Heart left ventricle (tissue), 16 donors: ENCODE results near the gene RANGRF. TPM values are rescaled to one million over a fixed set of nuclear protein-coding genes. Genes with fewer than 3 reads are reported as not detected.

ENCODE experiments used
- ATAC-seq, 4 donors: fragments of 200-7000 bp; cut with Tn5 transposase; one replicate each; pipeline ENCODE4 v1.9.1; 2020 to 2022; ENCODE audit warnings: moderate library complexity in 4 of 4, mild to moderate bottlenecking in 3 of 4, moderate number of reproducible peaks in 1 of 4
- DNase-seq, 5 donors: peaks; one replicate each; pipeline ENCODE4 v3.0.0-alpha.2; 2020
- H3K27ac ChIP-seq, 12 donors: fragments of 200-600 bp; sonication (generic) in 4 of 12; one replicate each; pipeline versions ENCODE4 v1.5.0 to v1.8.0; 2016 to 2022; ENCODE audit warnings: mild to moderate bottlenecking in 2 of 12
- H3K27me3 ChIP-seq, 9 donors: fragments of 200-600 bp; sonication (generic) in 2 of 9; one replicate each; pipeline versions ENCODE4 v1.5.1 to v1.8.0; 2016 to 2022; ENCODE audit warnings: mild to moderate bottlenecking in 3 of 9
- H3K36me3 ChIP-seq, 9 donors: fragments of 200-600 bp; sonication (generic) in 2 of 9; one replicate each; pipeline versions ENCODE4 v1.5.0 to v1.8.0; 2018 to 2022; ENCODE audit warnings: mild to moderate bottlenecking in 2 of 9
- H3K4me1 ChIP-seq, 12 donors: fragments of 200-600 bp; sonication (generic) in 4 of 12; one replicate each; pipeline versions ENCODE4 v1.5.0 to v1.8.0; 2016 to 2022; ENCODE audit warnings: mild to moderate bottlenecking in 3 of 12
- H3K4me3 ChIP-seq, 12 donors: fragments of 200-600 bp; sonication (generic) in 4 of 12; one replicate each; pipeline versions ENCODE4 v1.5.0 to v1.8.0; 2017 to 2022; ENCODE audit warnings: mild to moderate bottlenecking in 9 of 12, moderate library complexity in 4 of 12
- H3K9me3 ChIP-seq, 12 donors: fragments of 200-600 bp; sonication (generic) in 4 of 12; one replicate each; pipeline versions ENCODE4 v1.5.0 to v1.8.0; 2016 to 2022; ENCODE audit warnings: mild to moderate bottlenecking in 1 of 12
- CTCF ChIP-seq, 12 donors: fragments of 200-600 bp; sonication (generic) in 4 of 12; IDR thresholded peaks; one replicate each; pipeline versions ENCODE4 v1.5.0 to v1.8.0; 2018 to 2022; ENCODE audit warnings: antibody characterized with exemption in 12 of 12, mild to moderate bottlenecking in 5 of 12
- POLR2A ChIP-seq, 2 donors: fragments of 450-650 bp; IDR thresholded peaks; one replicate each; pipeline ENCODE4 v1.6.1; 2017; ENCODE audit warnings: antibody characterized with exemption in 2 of 2, mild to moderate bottlenecking in 2 of 2, moderate library complexity in 2 of 2
- WGBS, 4 donors: extraction: QIAGEN DNeasy Blood & Tissue Kit in 2 of 4; methylation state at CpG; one replicate each; pipeline versions ENCODE4 v1.1.5 to v1.1.7; 2013 to 2018; 5-methylcytosine and 5-hydroxymethylcytosine counted together
- intact Hi-C, 10 donors: fragments of 100-400 bp; cut with DNase I; formaldehyde crosslinking; loops; one replicate each; pipeline versions ENCODE4 v1.11.1 to v1.14.2; 2022
- polyA plus RNA-seq, 2 donors: library from polyadenylated mRNA; stranded (reverse); fragments of 200-250 nt; gene quantifications; one replicate each; pipeline ENCODE4 v1.2.3, GENCODE V29; 2013
- total RNA-seq, 9 donors: library from RNA; depleted of rRNA in 2 of 9; stranded (reverse); fragments of >200 nt in 2 of 9; fragmentation: NEBNext Ultra II Directional in 3 of 9; extraction: Animal tissue kit (Norgen Biotek cat#: 25700) in 3 of 9; gene quantifications; one replicate each; pipeline versions ENCODE4 v1.1.0 to v1.2.4, GENCODE V29; 2016 to 2023
- donor health status: ischemic (EF 13 %, LVEDD 7.1; RV severe dilation, severe dysfunction).
- donor health status: healthy with polysubstance abuse.
- donor health status: DM: no; HTN: yes; CAD: no.
- donor health status: DM: no; HTN: no; CAD: no.
- donor health status: ischemic (EF 25% LVEDD 6.9; RV normal size, moderate dysfunction).
- donor health status: ischemic (EF 25% LVEDD 5.7; RV mildly dilated, moderate dysfunction).
- donor health status: healthy.
- donor health status: DM: yes; HTN: yes; CAD: no.
- donor health status: ischemic (EF 35%, LVEDD 5.7; RV mildly dilated, moderate dysfunction).
- donor health status: nonischemic (EF 11% LVEDD 7.7; RV severe dilation, severe dysfunction).
- donor health status: DM: yes; HTN: yes; CAD: no.
- donor health status: PGD.
- donor health status: ischemic (EF 29% LVEDD 5.4; RV normal size, mild dysfunction).
- donor health status: nonischemic (EF 23%, LVEDD 6.1; RV moderate dilation, normal function).

RANGRF gene
- total and polyA plus RNA-seq, 11 donors = 22.3 to 54.2 (median 27.2) TPM

GRCh38 chr17:8254881-8255280, 33.6 kb upstream of the RANGRF start:
- WGBS, 4 donors = 95 to 98% (median 96%) methylated on average over 11 of the region's 11 CpGs
- intact Hi-C loops = loop anchor here in 6 of 10 donors (1.0 to 5.0 kb wide), 4 partner anchors 32 to 47 kb away; partner anchors contain the start of gene RANGRF (in 3 of the 6)
- Histone ChIP-seq H3K4me3 (no peak overlapping the region), H3K36me3 (peaks cover 0 to 57% (median 45%) of the 10 kb centered on the region in 9 donors), H3K9me3 (no peaks in the 10 kb centered on the region), H3K27ac (no peak overlapping the region), H3K4me1 (peaks cover 0 to 4% (median 2%) of the 10 kb centered on the region in 12 donors), H3K27me3 (no peaks in the 10 kb centered on the region)
- no peak for ATAC-seq
- TF ChIP-seq CTCF (IDR thresholded peaks at IDR 0.05) (no peak), POLR2A (IDR thresholded peaks at IDR 0.05) (no peak)
- no peak for DNase-seq

GRCh38 chr17:8255499-8255898, 33.0 kb upstream of the RANGRF start:
- Histone ChIP-seq H3K36me3 (peaks cover 0 to 63% (median 48%) of the 10 kb centered on the region in 9 donors), H3K4me1 (peaks cover 0 to 3% (median 0%) of the 10 kb centered on the region in 12 donors), H3K9me3 (no peaks in the 10 kb centered on the region), H3K27ac (no peak overlapping the region), H3K27me3 (no peaks in the 10 kb centered on the region), H3K4me3 (no peak overlapping the region)
- intact Hi-C loops = loop anchor here in 2 of 10 donors (1.0 to 2.0 kb wide), 2 partner anchors 43 to 45 kb away; no protein-coding TSS in a partner anchor
- DNase-seq = no peak
- 94 to 96% (median 95%) methylated on average over 9 of the region's 9 CpGs for WGBS, 4 donors
- no peak for ATAC-seq
- TF ChIP-seq CTCF (IDR thresholded peaks at IDR 0.05) = no peak
- TF ChIP-seq POLR2A (IDR thresholded peaks at IDR 0.05) = no peak

GRCh38 chr17:8256291-8256690, 32.2 kb upstream of the RANGRF start:
- peaks cover 0 to 71% (median 54%) of the 10 kb centered on the region in 9 donors for H3K36me3 ChIP-seq
- 92 to 96% (median 95%) methylated on average over 10 of the region's 10 CpGs for WGBS, 4 donors
- H3K4me1 ChIP-seq = peaks cover 0 to 3% (median 0%) of the 10 kb centered on the region in 12 donors
- TF ChIP-seq CTCF (IDR thresholded peaks at IDR 0.05) = no peak
- TF ChIP-seq POLR2A (IDR thresholded peaks at IDR 0.05) = no peak
- no peaks in the 10 kb centered on the region for H3K9me3 ChIP-seq
- intact Hi-C loops = no loop called here
- no peak for ATAC-seq
- no peak for DNase-seq
- H3K4me3 ChIP-seq = no peak overlapping the region
- H3K27me3 ChIP-seq = no peaks in the 10 kb centered on the region
- H3K27ac ChIP-seq = no peak overlapping the region

GRCh38 chr17:8256691-8257090, 31.8 kb upstream of the RANGRF start:
- H3K4me3 ChIP-seq = no peak overlapping the region
- H3K27me3 ChIP-seq = no peaks in the 10 kb centered on the region
- ATAC-seq (no peak), DNase-seq (no peak)
- 97 to 100% (median 98%) methylated on average over 6 of the region's 6 CpGs for WGBS, 4 donors
- H3K9me3 ChIP-seq = no peaks in the 10 kb centered on the region
- TF ChIP-seq CTCF (IDR thresholded peaks at IDR 0.05) (no peak), POLR2A (IDR thresholded peaks at IDR 0.05) (no peak)
- no peak overlapping the region for H3K27ac ChIP-seq
- peaks cover 0 to 75% (median 58%) of the 10 kb centered on the region in 9 donors for H3K36me3 ChIP-seq
- intact Hi-C loops = no loop called here
- H3K4me1 ChIP-seq = peaks cover 0 to 3% (median 0%) of the 10 kb centered on the region in 12 donors
